Endothelial cell of umbilical vein (primary cell): ENCODE measurements around the gene PAPPA2. TPM values are rescaled to one million over a fixed set of nuclear protein-coding genes. Genes with fewer than 3 reads are reported as not detected.

Experiments
- BruUV-seq: library from RNA; stranded (reverse); fragments of 400-500 nt; replicated peaks from 2 replicates; lab custom pipeline; 2021; lab: Mats Ljungman, UMichigan
- CTCF ChIA-PET: fragments of 300-600, 350-600 bp; sonication (Branson Sonifier 250); formaldehyde crosslinking; loops from one replicate; lab custom pipeline; 2021; ENCODE audit warnings: antibody characterized with exemption, inconsistent platforms; lab: Charles Lee
- POLR2A ChIA-PET: fragments of 300-600, 350-600 bp; sonication (Branson Sonifier 250); formaldehyde crosslinking; loops from one replicate; lab custom pipeline; 2021; ENCODE audit warnings: antibody characterized with exemption, inconsistent platforms; lab: Charles Lee
- DNase-seq: peaks from one replicate; pipeline ENCODE4 v3.0.0-alpha.2; 2011; ENCODE audit warnings: low read depth, low spot score
- FAIRE-seq: peaks from 2 replicates; lab custom pipeline; 2011; peaks lifted over from hg19 to GRCh38; lab: Jason Lieb, UNC
- H2AFZ ChIP-seq: 2 replicates; pipeline ENCODE4 v1.6.0; 2012; ENCODE audit warnings: low read depth, low read length, control low read depth, inconsistent platforms
- H3K27ac ChIP-seq: 2 replicates; pipeline ENCODE4 v1.5.1; 2011; ENCODE audit warnings: low read depth, mild to moderate bottlenecking, control low read depth, low read length, moderate library complexity; ENCODE audit not compliant: insufficient read depth
- H3K27me3 ChIP-seq, 2 experiments: 2 replicates each; pipeline versions ENCODE4 v1.6.0 to v1.6.1; 2011; ENCODE audit warnings: low read length in 2 of 2, mixed read lengths in 1 of 2; ENCODE audit not compliant: control insufficient read depth in 2 of 2, insufficient read depth in 2 of 2
- H3K36me3 ChIP-seq, 2 experiments: 2 replicates in 1 of 2; 3 replicates in 1 of 2; pipeline ENCODE4 v1.5.1; 2011; ENCODE audit warnings: low read length in 2 of 2, mild to moderate bottlenecking in 1 of 2, moderate library complexity in 1 of 2; ENCODE audit not compliant: control insufficient read depth in 2 of 2, insufficient read depth in 2 of 2; ENCODE audit errors: extremely low read depth in 1 of 2
- H3K4me1 ChIP-seq: 3 replicates; pipeline ENCODE4 v1.5.1; 2011; ENCODE audit warnings: mild to moderate bottlenecking, low read length; ENCODE audit not compliant: control insufficient read depth, insufficient read depth; ENCODE audit errors: extremely low read depth
- H3K4me2 ChIP-seq: 2 replicates; pipeline ENCODE4 v1.6.1; 2011; ENCODE audit warnings: low read length, control low read depth, mixed read lengths; ENCODE audit not compliant: insufficient read depth
- H3K4me3 ChIP-seq, 3 experiments: fragments of 200-600 bp in 1 of 3; sonication (generic), shearing (Covaris generic) in 1 of 3; replicated peaks in 1 of 3; 2 replicates each; pipeline ENCODE4 v1.5.1; 2011 to 2016; ENCODE audit warnings: control low read depth in 3 of 3, low read length in 3 of 3, mild to moderate bottlenecking in 2 of 3, inconsistent platforms in 1 of 3, low read depth in 1 of 3, moderate library complexity in 1 of 3; ENCODE audit not compliant: insufficient read depth in 1 of 3
- H3K79me2 ChIP-seq: 2 replicates; pipeline ENCODE4 v1.6.0; 2012; ENCODE audit warnings: low read length, inconsistent platforms; ENCODE audit not compliant: control insufficient read depth, insufficient read depth
- H3K9ac ChIP-seq: replicated peaks from 2 replicates; pipeline ENCODE3; 2011; ENCODE audit warnings: low read length, control low read depth; ENCODE audit not compliant: insufficient read depth; ENCODE audit errors: extremely low read depth
- H3K9me1 ChIP-seq: replicated peaks from 3 replicates; pipeline ENCODE4 v1.6.0; 2011; ENCODE audit warnings: mild to moderate bottlenecking, low read length; ENCODE audit not compliant: control insufficient read depth, insufficient read depth; ENCODE audit errors: extremely low read depth
- H3K9me3 ChIP-seq: replicated peaks from 2 replicates; pipeline ENCODE4 v1.5.1; 2012; ENCODE audit warnings: low read length, inconsistent platforms; ENCODE audit not compliant: control insufficient read depth, insufficient read depth
- H4K20me1 ChIP-seq: replicated peaks from 2 replicates; pipeline ENCODE3; 2011; ENCODE audit warnings: mild to moderate bottlenecking, low read length; ENCODE audit not compliant: control insufficient read depth, insufficient read depth; ENCODE audit errors: extremely low read depth
- EZH2 ChIP-seq: IDR thresholded peaks from 2 replicates; pipeline ENCODE4 v1.6.1; 2012; ENCODE audit warnings: borderline replicate concordance, low read depth, mild to moderate bottlenecking, moderate library complexity, low read length, inconsistent platforms; ENCODE audit not compliant: severe bottlenecking
- FOS ChIP-seq: IDR thresholded peaks from 2 replicates; pipeline ENCODE4 v1.6.1; 2011; ENCODE audit warnings: mild to moderate bottlenecking, low read length, moderate library complexity, borderline replicate concordance; ENCODE audit not compliant: insufficient read depth
- GATA2 ChIP-seq: IDR thresholded peaks from 2 replicates; pipeline ENCODE4 v1.7.0; 2011; ENCODE audit warnings: low read depth, mild to moderate bottlenecking, moderate library complexity, mixed read lengths, low read length; ENCODE audit not compliant: insufficient read length, insufficient read depth
- JUN ChIP-seq: IDR thresholded peaks from 2 replicates; pipeline ENCODE4 v1.6.1; 2011; ENCODE audit warnings: borderline replicate concordance, low read depth; ENCODE audit not compliant: insufficient read length, insufficient read depth
- MAX ChIP-seq: IDR thresholded peaks from 2 replicates; pipeline ENCODE4 v1.6.1; 2011; ENCODE audit not compliant: insufficient read depth, insufficient read length
- MYC ChIP-seq: IDR thresholded peaks from one replicate; pipeline ENCODE4 v1.6.1; 2011; ENCODE audit warnings: mild to moderate bottlenecking, low read depth, low read length
- POLR2A ChIP-seq: IDR thresholded peaks from 2 replicates; pipeline ENCODE4 v1.6.1; 2012; ENCODE audit warnings: low read depth, mild to moderate bottlenecking, control low read depth, low read length
- POLR2AphosphoS5 ChIP-seq: IDR thresholded peaks from 2 replicates; pipeline ENCODE4 v1.6.1; 2012; ENCODE audit warnings: low read depth, mild to moderate bottlenecking, control low read depth, low read length, moderate library complexity; ENCODE audit not compliant: insufficient read depth
- dilution Hi-C: fragments of 300-500 bp; cut with MboI; formaldehyde crosslinking; loops from one replicate; pipeline ENCODE4 v1.15.0; 2019; ENCODE audit warnings: low sequenced_read_pairs; ENCODE audit not compliant: extremely low pct_ligation_motif_present
- intact Hi-C: fragments of 100-400 bp; cut with micrococcal nuclease; formaldehyde crosslinking; loops from one replicate; pipeline ENCODE4 v1.10.0; 2022
- polyA plus RNA-seq, 4 experiments: library from polyadenylated mRNA; depleted of rRNA in 3 of 4; stranded (reverse) in 3 of 4; unstranded in 1 of 4; fragments of >200 nt; gene quantifications; 2 replicates each; pipeline versions ENCODE4 v1.2.1 to v1.2.3, GENCODE V29; 2011 to 2012; ENCODE audit warnings: missing spikeins in 1 of 4
- total RNA-seq: library from RNA; stranded (reverse); gene quantifications from 2 replicates; pipeline ENCODE4 v1.2.3, GENCODE V29; 2021
- TF ChIP-seq, protein P1 (sequence below), 2 donors: IDR thresholded peaks; 1 replicate in 1 of 2; 2 replicates in 1 of 2; pipeline ENCODE4 v1.5.1; 2011; ENCODE audit warnings: low read length in 2 of 2, mild to moderate bottlenecking in 2 of 2, moderate library complexity in 2 of 2, control low read depth in 1 of 2, inconsistent platforms in 1 of 2, low read depth in 1 of 2; ENCODE audit not compliant: insufficient read depth in 1 of 2; ENCODE audit errors: extremely low read depth in 1 of 2

PAPPA2 gene
- total and polyA plus RNA-seq, 2 donors (not counting 3 experiments of a cell fraction or from before 2014, with no cell fraction given) = not detected

DNA sequence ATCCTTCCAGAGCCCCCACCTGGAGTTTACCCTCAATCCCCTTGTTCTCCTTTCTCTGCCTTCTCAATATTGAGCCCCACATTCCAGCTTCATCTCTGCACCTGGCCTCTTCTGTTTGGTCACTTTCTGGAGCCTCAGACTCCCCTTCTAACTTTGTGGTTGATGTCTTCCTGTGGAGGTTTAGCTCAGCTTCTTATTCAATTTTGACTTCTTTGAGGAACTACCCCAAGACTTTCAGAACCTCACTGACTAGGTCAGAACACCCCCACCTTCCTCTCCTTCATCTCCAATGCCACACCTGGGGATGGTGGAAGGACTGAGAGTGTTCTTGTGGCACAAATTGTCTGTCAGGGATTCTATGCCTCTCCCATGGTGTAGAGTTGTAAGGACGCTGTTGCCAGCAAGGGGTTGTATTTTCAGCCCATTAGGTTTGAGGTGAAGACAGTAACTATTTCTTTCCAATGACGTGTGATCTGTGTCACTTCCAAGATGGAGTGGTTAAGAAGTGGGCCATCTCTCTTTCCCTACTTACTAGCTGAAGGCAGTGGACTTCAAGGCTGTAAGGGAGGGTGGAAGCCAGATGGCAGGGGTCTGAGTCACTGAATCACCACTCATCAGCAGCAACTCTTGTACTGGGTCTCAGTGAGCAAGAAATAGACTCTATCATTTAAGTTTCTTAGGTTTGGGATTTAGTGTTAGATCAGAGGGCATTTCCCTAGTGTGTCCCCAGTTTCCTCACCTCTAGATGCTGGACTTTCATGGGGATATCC is 80.6 kb downstream of the PAPPA2 start:
- FAIRE-seq = no peak
- intact Hi-C loops = no loop called here
- BruUV-seq = no TSS peak
- H3K9ac ChIP-seq = no peak overlapping the region
- no peaks in the 10 kb centered on the region for H3K79me2 ChIP-seq
- ChIA-PET POLR2A (no interaction called here), CTCF (no interaction called here)
- DNase-seq = no peak
- H3K9me3 ChIP-seq = peaks cover 2% of the 10 kb centered on the region
- H2AFZ ChIP-seq = no peak overlapping the region
- H4K20me1 ChIP-seq = no peaks in the 10 kb centered on the region
- no peaks in the 10 kb centered on the region for H3K4me1 ChIP-seq
- no peak overlapping the region for H3K4me2 ChIP-seq
- H3K27ac ChIP-seq = no peak overlapping the region
- no peak overlapping the region for H3K4me3 ChIP-seq
- H3K27me3 ChIP-seq = no peaks in the 10 kb centered on the region
- TF ChIP-seq FOS (no peak), EZH2 (no peak), POLR2AphosphoS5 (no peak), MAX (no peak), POLR2A (no peak), GATA2 (no peak), MYC (no peak), JUN (no peak)
- TF ChIP-seq, protein P1, sequence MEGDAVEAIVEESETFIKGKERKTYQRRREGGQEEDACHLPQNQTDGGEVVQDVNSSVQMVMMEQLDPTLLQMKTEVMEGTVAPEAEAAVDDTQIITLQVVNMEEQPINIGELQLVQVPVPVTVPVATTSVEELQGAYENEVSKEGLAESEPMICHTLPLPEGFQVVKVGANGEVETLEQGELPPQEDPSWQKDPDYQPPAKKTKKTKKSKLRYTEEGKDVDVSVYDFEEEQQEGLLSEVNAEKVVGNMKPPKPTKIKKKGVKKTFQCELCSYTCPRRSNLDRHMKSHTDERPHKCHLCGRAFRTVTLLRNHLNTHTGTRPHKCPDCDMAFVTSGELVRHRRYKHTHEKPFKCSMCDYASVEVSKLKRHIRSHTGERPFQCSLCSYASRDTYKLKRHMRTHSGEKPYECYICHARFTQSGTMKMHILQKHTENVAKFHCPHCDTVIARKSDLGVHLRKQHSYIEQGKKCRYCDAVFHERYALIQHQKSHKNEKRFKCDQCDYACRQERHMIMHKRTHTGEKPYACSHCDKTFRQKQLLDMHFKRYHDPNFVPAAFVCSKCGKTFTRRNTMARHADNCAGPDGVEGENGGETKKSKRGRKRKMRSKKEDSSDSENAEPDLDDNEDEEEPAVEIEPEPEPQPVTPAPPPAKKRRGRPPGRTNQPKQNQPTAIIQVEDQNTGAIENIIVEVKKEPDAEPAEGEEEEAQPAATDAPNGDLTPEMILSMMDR (IDR thresholded peaks at IDR 0.05; ENCODE audit: extremely low read depth in 1 of 2, insufficient read depth in 1 of 2, low read depth in 1 of 2, low read length in 2 of 2) = no peak
- no peaks in the 10 kb centered on the region for H3K36me3 ChIP-seq
- dilution Hi-C loops = no loop called here
- H3K9me1 ChIP-seq = no peaks in the 10 kb centered on the region
